Measurements from ENCODE around the gene MOB2. TPM values are rescaled to one million over a fixed set of nuclear protein-coding genes. Genes with fewer than 3 reads are reported as not detected.
"Not testable (repeated sequence)": the region's sequence is repeated elsewhere in the genome, so short reads cannot be mapped to it uniquely, and the experiment has no call there.

Gene MOB2
- total and polyA plus RNA-seq, 12 donors = 25.2 to 59.1 (median 45.2) TPM

- Histone ChIP-seq H3K36me3 (peaks cover 0 to 8% (median 0%) of the 10 kb centered on the region in 9 donors), H3K9me3 (no peaks in the 10 kb centered on the region), H3K4me3 (no peak overlapping the region), H3K27me3 (no peaks in the 10 kb centered on the region), H3K27ac (peak overlapping the region in 1 of 10 donors; percentile 60), H3K4me1 (peaks cover 26 to 85% (median 66%) of the 10 kb centered on the region in 9 donors)
- 62 to 71% methylated on average over 23 of the region's 23 CpGs for WGBS, 2 donors
- TF ChIP-seq, protein P1, sequence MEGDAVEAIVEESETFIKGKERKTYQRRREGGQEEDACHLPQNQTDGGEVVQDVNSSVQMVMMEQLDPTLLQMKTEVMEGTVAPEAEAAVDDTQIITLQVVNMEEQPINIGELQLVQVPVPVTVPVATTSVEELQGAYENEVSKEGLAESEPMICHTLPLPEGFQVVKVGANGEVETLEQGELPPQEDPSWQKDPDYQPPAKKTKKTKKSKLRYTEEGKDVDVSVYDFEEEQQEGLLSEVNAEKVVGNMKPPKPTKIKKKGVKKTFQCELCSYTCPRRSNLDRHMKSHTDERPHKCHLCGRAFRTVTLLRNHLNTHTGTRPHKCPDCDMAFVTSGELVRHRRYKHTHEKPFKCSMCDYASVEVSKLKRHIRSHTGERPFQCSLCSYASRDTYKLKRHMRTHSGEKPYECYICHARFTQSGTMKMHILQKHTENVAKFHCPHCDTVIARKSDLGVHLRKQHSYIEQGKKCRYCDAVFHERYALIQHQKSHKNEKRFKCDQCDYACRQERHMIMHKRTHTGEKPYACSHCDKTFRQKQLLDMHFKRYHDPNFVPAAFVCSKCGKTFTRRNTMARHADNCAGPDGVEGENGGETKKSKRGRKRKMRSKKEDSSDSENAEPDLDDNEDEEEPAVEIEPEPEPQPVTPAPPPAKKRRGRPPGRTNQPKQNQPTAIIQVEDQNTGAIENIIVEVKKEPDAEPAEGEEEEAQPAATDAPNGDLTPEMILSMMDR (IDR thresholded peaks at IDR 0.05) = peak in 1 of 9 donors; percentile 1
- DNase-seq = peak in 1 of 2 donors; percentile 8
- peak in 2 of 8 donors; percentile 30 to 33 for ATAC-seq
- intact Hi-C loops (cut with DNase I) = loop anchor here (2.0 to 10.0 kb wide), 8 partner anchors 59 to 311 kb away; partner anchors contain the start of gene TOLLIP (in 4 of the 10)
Observed at GRCh38 chr11:1513326-1514296, 27.0 kb upstream of the MOB2 start.

DNA sequence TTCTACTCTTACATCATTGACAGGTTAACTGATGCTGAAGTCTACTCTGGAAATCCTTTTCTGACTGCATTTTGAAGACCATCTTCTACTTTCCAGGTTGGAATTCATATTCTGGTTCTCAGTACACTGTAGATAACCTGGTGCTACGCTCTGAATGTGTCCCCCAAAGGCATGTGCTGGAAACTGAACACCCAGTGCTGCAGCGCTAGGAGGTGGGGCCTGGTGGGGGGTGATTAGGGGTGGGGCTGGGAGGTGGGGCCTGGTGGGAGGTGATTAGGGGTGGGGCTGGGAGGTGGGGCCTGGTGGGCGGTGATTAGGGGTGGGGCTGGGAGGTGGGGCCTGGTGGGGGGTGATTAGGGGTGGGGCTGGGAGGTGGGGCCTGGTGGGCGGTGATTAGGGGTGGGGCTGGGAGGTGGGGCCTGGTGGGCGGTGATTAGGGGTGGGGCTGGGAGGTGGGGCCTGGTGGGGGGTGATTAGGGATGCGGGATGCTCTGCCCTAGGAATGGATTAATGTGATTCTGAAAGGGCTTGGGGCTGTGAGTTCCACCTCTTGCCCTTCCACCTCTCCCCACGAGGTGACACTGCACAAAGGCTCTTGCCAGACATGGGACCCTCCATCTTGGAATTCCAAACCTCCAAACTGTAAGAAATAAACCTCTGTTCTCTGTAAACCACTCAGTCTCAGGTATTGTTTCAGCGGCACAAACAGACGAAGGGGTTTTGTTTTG lies 26.1 kb upstream of the MOB2 start:
- peak in 1 of 2 donors; percentile 1 for DNase-seq
- not testable (repeated sequence) for H3K9me3 ChIP-seq, H3K27me3 ChIP-seq, H3K4me3 ChIP-seq, H3K36me3 ChIP-seq, ATAC-seq
- peak overlapping the region in 1 of 10 donors; percentile 60 for H3K27ac ChIP-seq
- peaks cover 30 to 85% (median 71%) of the 10 kb centered on the region in 9 donors for H3K4me1 ChIP-seq
- intact Hi-C loops (cut with DNase I) = loop anchor here (5.0 to 10.0 kb wide), 7 partner anchors 58 to 310 kb away; partner anchors contain the start of gene TOLLIP (in 4 of the 10)
- 59 to 68% methylated on average over 8 to 9 of the region's 9 CpGs for WGBS, 2 donors

DNA sequence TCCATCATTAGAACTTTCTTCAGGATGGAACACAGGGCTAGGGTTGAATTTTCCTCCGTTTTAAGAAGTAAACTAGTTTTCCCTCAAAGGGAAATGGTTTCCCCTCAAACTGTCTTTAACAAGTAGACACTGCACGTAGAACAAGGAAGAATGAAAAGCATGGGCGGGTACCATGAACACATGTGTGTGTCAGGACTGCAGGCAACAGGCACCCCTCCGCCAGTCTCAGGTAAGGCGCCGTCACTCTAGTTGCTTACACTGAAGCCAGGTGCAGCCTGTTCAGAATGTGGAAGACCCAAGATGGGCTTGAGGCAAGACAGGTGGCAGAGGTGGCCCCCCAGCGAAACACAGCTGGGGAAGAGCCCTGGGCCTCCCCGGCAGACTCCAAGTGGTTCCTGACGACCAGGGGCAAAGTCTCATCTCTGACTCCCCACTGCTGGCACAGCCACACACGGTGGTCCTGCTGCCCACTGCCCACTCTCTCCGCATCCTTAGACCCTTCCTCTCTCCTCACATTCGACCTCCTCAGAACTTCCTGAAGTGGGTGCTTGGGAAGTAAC lies 25.4 kb upstream of the MOB2 start:
- no peaks in the 10 kb centered on the region for H3K27me3 ChIP-seq
- peaks cover 0 to 8% (median 0%) of the 10 kb centered on the region in 9 donors for H3K36me3 ChIP-seq
- intact Hi-C loops (cut with DNase I) = loop anchor here (5.0 to 10.0 kb wide), 7 partner anchors 57 to 310 kb away; partner anchors contain the start of gene TOLLIP (in 4 of the 10)
- H3K9me3 ChIP-seq = no peaks in the 10 kb centered on the region
- no peak overlapping the region for H3K4me3 ChIP-seq
- DNase-seq = peak in 1 of 2 donors; percentile 2
- TF ChIP-seq, protein P1 (IDR thresholded peaks at IDR 0.05) = no peak
- ATAC-seq = no peak
- peaks cover 37 to 85% (median 71%) of the 10 kb centered on the region in 9 donors for H3K4me1 ChIP-seq
- 86 to 91% methylated on average over 12 of the region's 12 CpGs for WGBS, 2 donors
- H3K27ac ChIP-seq = no peak overlapping the region

DNA sequence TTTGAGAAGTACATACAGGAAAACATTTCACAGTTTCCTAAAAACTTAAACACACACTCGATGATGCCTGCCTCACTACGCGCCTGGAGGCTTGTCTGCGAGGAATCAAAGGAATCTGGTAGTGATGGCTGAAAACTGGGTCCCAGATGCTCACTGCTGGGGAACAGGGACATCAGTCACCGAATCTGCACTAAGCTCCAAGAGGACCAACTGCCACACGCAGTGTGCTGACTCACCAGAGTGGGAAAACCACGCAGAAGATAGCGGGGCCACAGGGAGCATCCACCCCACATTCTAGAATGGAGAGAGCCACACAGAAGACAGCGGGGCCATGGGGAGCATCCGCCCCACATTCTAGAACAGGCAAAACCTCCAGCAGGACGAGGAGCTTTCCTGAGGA lies 24.3 kb upstream of the MOB2 start:
- Histone ChIP-seq H3K4me3 (no peak overlapping the region), H3K9me3 (no peaks in the 10 kb centered on the region), H3K36me3 (peaks cover 0 to 8% (median 0%) of the 10 kb centered on the region in 9 donors), H3K27ac (no peak overlapping the region), H3K4me1 (peaks cover 43 to 85% (median 71%) of the 10 kb centered on the region in 9 donors), H3K27me3 (no peaks in the 10 kb centered on the region)
- 85 to 87% methylated on average over 11 of the region's 11 CpGs for WGBS, 2 donors
- TF ChIP-seq, protein P1 (IDR thresholded peaks at IDR 0.05) = no peak
- intact Hi-C loops (cut with DNase I) = loop anchor here (5.0 to 10.0 kb wide), 7 partner anchors 56 to 309 kb away; partner anchors contain the start of gene TOLLIP (in 4 of the 10)
- ATAC-seq = no peak
- DNase-seq = peak in 1 of 2 donors; percentile 2

DNA sequence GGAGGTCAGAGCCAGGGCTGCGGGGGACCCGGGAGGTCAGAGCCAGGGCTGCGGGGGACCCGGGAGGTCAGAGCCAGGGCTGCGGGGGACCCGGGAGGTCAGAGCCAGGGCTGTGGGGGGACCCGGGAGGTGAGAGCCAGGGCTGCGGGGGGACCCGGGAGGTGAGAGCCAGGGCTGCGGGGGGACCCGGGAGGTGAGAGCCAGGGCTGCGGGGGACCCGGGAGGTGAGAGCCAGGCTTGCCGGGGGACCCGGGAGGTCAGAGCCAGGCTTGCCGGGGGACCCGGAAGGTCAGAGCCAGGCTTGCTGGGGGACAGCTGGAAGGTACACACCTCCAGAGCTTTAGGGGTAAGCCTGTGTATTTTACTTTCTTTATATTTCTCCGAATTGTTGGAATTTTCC lies 23.8 kb upstream of the MOB2 start:
- not testable (repeated sequence) for H3K9me3 ChIP-seq, H3K27ac ChIP-seq, H3K36me3 ChIP-seq, H3K4me3 ChIP-seq, ATAC-seq, H3K27me3 ChIP-seq, DNase-seq
- H3K4me1 ChIP-seq = peaks cover 38 to 85% (median 68%) of the 10 kb centered on the region in 9 donors
- WGBS, 2 donors = 65 to 86% methylated on average over 9 to 14 of the region's 18 CpGs
- intact Hi-C loops (cut with DNase I) = loop anchor here (5.0 to 10.0 kb wide), 7 partner anchors 56 to 308 kb away; partner anchors contain the start of gene TOLLIP (in 4 of the 10)

All from heart right ventricle (tissue), 16 donors.